Astrocyte of the spinal cord (primary cell): ENCODE results near the gene GPN2.

Source experiments
- DNase-seq: peaks from one replicate; pipeline ENCODE4 v3.0.0; 2011; ENCODE audit warnings: low read depth, low spot score
- H3K4me3 ChIP-seq: 2 replicates; pipeline ENCODE4 v1.5.1; 2011; ENCODE audit warnings: low read depth, mild to moderate bottlenecking, low read length, moderate library complexity
- in situ Hi-C: cut with HindIII; loops from 2 replicates; pipeline ENCODE4 v1.10.0; 2017; ENCODE audit warnings: low sequenced_read_pairs
- TF ChIP-seq, protein P1 (sequence below): IDR thresholded peaks from 2 replicates; pipeline ENCODE4 v1.5.1; 2012; ENCODE audit warnings: low read depth, mild to moderate bottlenecking, low read length, inconsistent platforms

GPN2 gene

DNA sequence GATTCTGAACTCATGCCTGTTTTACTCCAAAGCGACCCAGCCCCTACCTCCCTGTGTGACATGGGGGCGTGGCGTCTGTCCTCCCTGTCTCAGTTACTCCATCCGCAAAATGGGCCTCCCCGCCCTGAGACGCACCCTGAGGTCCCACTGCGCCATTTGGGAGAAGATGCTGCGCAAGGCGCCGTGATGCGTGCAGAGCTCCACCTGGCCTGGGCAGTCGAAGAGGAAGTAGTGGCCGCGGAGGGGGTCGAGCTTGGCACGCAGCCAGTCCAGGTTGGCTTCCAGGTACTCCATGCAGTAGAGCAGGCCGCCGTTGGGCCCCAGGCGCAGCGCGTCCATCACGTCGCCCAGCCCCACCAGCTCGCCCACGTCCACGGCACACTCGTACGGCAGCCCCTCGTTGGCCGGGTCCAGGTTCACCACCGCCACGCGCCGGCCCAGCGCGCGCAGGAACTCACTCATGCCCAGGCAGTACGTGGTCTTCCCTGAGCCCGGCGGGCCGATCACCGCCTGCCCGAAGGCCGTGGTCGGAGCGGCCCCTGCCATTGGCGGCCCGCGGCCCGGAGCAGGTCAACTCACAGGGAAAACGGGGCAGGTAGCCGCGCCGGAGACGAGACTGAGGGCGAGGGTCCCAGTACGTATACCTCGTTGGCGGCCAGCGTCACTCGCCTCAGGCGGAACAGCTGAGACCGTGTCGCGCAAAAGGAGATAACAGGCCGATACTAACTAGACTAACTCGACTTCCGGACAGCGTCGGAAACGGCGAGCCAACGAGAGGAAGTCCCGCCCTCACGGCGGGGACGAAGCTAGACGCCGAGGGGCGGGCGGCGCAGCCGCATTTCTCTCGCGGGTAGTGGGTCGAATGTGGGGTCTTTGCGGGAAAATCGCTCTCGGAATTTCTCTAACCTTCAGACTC lies at the start of gene GPN2:
Gene GPN2 (minus strand): TSS at position 733 of the 916 bp plus-strand sequence. CDS start 187 bp downstream, at position 546.
- TF ChIP-seq, protein P1, sequence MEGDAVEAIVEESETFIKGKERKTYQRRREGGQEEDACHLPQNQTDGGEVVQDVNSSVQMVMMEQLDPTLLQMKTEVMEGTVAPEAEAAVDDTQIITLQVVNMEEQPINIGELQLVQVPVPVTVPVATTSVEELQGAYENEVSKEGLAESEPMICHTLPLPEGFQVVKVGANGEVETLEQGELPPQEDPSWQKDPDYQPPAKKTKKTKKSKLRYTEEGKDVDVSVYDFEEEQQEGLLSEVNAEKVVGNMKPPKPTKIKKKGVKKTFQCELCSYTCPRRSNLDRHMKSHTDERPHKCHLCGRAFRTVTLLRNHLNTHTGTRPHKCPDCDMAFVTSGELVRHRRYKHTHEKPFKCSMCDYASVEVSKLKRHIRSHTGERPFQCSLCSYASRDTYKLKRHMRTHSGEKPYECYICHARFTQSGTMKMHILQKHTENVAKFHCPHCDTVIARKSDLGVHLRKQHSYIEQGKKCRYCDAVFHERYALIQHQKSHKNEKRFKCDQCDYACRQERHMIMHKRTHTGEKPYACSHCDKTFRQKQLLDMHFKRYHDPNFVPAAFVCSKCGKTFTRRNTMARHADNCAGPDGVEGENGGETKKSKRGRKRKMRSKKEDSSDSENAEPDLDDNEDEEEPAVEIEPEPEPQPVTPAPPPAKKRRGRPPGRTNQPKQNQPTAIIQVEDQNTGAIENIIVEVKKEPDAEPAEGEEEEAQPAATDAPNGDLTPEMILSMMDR = no peak
- in situ Hi-C loops = no loop called here
- H3K4me3 ChIP-seq = peak within 1 kb of the TSS; percentile 87
- DNase-seq = peak; percentile 74

DNA sequence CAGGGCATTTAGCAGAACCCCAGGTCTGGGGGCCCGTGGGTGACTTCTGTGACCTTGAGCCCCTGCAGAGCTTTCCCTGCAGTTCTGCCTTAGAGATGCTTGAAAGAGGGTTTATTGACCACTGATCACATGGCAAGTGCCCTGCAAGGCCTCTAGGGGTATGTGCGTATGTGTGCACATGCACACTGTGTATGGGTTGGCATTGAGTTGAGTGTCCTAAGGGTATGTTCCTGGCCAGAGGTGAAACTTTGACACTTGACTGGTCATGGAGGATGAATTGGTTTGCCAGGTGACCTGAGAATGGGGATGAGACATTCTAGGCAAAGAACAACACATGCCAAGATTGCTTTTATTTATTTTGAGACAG lies 48.6 kb upstream of the GPN2 start:
- in situ Hi-C loops = no loop called here
- TF ChIP-seq, protein P1 = no peak
- no peak for DNase-seq
- H3K4me3 ChIP-seq = no peak overlapping the region

DNA sequence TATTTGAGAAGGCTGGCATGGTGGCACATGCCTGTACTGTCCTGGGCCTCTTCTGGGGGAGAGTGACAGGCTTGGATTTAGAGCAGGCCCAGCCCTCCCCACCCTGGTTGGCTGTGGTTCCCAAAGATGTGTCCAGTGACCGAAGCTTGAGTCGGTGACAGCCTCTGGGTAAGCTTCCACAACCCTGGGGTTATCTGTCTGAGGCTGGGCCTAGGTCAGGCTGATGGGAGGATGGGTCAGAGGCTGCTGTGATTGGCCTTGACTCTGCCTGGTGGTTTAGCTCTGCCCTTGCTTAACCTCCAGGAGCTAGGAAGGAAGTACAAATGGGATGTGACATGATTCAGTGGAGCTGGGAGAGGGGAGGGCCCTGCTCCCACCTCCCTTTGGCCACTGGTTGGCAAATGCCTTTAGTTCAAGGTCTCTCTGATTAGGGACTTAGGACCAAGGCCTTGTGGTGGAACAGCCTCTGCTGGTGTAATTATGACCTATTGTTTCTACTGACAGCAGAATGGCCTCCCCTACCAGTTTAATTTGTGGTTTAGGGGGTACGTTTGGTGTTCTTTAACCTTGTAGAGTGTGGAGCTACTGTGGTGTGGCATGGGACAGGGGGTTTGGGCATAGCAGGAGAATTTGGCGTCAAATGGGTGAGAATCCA lies 48.0 kb upstream of the GPN2 start:
- H3K4me3 ChIP-seq = no peak overlapping the region
- TF ChIP-seq, protein P1 = no peak
- no peak for DNase-seq
- in situ Hi-C loops = no loop called here

DNA sequence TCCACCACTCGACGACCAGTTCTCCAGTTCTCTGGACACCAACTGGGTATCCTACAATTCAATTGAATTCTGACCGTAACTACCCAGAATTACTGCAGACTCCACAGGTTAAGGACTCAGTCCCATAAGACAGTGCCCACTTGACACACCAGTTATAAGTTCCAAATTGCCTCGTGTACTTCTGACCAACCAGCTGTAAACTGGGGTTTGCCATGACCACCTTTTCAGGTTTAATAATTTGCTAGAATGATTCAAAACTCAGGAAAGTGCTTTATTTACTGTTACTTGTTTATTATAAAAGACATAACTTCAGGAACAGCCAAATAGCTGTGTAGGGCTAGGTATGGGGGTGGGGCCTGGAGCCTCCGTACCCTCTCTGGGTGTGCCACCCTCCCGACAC lies 46.7 kb upstream of the GPN2 start:
- in situ Hi-C loops = no loop called here
- TF ChIP-seq, protein P1 = no peak
- no peak for DNase-seq
- no peak overlapping the region for H3K4me3 ChIP-seq

DNA sequence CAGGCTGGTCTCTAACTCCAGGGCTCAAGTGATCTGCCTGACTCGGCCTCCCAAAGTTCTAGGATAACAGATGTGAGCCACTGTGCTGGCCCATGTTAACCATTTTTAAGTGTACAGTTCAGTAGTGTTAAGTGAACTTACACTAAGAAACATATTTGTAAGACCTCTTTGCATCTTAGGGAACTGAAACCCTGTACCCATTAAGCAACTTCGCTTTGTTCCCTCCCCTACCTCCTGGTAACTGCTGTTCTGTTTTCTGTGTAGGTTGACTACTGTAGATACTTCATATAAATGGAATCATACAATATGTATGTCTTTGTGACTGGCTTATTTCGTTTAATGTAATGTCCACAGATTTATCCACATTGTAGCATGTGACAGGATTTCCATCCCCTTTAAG lies 42.4 kb upstream of the GPN2 start:
- in situ Hi-C loops = no loop called here
- TF ChIP-seq, protein P1 = no peak
- no peak overlapping the region for H3K4me3 ChIP-seq
- DNase-seq = no peak

DNA sequence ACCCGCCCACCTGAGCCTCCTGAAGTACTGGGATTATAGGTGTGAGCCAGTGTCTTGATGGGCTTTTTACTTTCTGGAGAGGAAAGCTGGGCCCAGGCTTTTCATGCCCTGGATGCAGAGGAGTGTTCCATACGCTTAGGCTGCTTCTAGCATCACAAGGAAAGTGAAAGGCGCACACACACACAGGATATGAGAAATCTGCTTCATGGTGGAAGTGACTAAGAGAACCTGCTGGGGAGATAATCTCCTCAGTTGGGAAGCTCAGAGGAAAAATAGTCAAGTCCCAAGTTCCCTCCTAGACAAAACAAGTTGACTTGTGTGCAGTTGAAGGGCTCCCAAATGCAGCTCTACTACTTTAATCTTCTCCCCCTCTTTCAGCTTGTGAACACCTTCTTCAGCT lies 33.6 kb upstream of the GPN2 start:
- TF ChIP-seq, protein P1 = no peak
- no peak overlapping the region for H3K4me3 ChIP-seq
- peak; percentile 49 for DNase-seq
- in situ Hi-C loops = no loop called here
